ENCODE measurements around the gene KRT13.

DNA sequence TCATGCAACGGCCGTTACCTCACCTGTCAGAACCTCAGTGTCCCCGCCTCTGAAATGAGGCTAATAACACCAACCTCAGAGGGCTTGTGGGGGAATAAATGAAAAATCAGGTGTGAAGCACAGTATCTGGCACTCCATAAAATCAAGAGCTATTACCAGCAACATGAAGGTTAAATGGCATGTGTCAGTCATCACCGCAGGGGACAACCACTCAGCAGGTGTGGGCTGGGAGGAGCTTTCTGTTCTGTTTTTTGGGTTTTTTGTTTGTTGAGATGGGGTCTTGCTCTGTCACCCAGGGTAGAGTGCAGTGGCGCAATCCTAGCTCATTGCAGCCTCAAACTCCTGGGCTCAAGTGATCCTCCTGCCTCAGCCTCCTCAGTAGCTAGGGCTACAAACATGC is 39.5 kb upstream of the KRT13 start:
- TF ChIP-seq, protein P1, sequence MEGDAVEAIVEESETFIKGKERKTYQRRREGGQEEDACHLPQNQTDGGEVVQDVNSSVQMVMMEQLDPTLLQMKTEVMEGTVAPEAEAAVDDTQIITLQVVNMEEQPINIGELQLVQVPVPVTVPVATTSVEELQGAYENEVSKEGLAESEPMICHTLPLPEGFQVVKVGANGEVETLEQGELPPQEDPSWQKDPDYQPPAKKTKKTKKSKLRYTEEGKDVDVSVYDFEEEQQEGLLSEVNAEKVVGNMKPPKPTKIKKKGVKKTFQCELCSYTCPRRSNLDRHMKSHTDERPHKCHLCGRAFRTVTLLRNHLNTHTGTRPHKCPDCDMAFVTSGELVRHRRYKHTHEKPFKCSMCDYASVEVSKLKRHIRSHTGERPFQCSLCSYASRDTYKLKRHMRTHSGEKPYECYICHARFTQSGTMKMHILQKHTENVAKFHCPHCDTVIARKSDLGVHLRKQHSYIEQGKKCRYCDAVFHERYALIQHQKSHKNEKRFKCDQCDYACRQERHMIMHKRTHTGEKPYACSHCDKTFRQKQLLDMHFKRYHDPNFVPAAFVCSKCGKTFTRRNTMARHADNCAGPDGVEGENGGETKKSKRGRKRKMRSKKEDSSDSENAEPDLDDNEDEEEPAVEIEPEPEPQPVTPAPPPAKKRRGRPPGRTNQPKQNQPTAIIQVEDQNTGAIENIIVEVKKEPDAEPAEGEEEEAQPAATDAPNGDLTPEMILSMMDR (IDR thresholded peaks at IDR 0.05; ENCODE audit: insufficient read depth, low read length), result no peak
- no peak for TF ChIP-seq POLR2AphosphoS5 (IDR thresholded peaks at IDR 0.05; ENCODE audit: low read depth)
- TF ChIP-seq, protein P2, sequence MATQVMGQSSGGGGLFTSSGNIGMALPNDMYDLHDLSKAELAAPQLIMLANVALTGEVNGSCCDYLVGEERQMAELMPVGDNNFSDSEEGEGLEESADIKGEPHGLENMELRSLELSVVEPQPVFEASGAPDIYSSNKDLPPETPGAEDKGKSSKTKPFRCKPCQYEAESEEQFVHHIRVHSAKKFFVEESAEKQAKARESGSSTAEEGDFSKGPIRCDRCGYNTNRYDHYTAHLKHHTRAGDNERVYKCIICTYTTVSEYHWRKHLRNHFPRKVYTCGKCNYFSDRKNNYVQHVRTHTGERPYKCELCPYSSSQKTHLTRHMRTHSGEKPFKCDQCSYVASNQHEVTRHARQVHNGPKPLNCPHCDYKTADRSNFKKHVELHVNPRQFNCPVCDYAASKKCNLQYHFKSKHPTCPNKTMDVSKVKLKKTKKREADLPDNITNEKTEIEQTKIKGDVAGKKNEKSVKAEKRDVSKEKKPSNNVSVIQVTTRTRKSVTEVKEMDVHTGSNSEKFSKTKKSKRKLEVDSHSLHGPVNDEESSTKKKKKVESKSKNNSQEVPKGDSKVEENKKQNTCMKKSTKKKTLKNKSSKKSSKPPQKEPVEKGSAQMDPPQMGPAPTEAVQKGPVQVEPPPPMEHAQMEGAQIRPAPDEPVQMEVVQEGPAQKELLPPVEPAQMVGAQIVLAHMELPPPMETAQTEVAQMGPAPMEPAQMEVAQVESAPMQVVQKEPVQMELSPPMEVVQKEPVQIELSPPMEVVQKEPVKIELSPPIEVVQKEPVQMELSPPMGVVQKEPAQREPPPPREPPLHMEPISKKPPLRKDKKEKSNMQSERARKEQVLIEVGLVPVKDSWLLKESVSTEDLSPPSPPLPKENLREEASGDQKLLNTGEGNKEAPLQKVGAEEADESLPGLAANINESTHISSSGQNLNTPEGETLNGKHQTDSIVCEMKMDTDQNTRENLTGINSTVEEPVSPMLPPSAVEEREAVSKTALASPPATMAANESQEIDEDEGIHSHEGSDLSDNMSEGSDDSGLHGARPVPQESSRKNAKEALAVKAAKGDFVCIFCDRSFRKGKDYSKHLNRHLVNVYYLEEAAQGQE (IDR thresholded peaks at IDR 0.05; ENCODE audit: insufficient replicate concordance, low read depth), result no peak
- no peak for TF ChIP-seq GABPA (IDR thresholded peaks at IDR 0.05; ENCODE audit: low read depth)
- no peak for TF ChIP-seq SPI1 (IDR thresholded peaks at IDR 0.05; ENCODE audit: borderline replicate concordance, low read depth)
